Midbrain (tissue), 1 donor: ENCODE results near the gene PRDM16.

Source experiments
- DNase-seq: peaks from one replicate; lab custom pipeline; 2025; lab: John Stamatoyannopoulos, UW

PRDM16 gene

GRCh38 chr1:3463013-3463385 is 394.0 kb downstream of the PRDM16 start:
- no peak for DNase-seq

GRCh38 chr1:3463408-3463863 is 394.4 kb downstream of the PRDM16 start:
- DNase-seq: no peak

- DNase-seq: no peak
These were observed 395.1 kb downstream of the PRDM16 start for GRCh38 chr1:3463891-3464648.

DNA sequence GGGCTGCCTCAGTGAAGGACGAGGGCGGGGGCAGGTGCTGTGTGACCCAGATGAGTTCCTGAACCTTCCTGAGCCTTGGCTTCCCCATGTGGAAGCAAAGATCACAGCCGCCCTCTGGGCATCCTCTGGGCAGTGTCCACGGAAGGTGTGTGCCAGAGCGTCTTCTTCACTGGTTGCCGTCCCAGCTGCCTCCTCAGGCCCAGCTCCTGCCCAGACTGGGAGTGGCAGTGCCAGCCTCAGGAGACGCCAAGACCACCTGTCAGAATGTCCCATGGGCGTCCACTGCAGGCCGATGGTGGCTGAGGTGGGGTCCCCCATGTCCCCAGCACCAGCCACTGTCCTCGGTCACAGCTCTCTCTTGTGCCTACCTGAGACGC is 395.6 kb downstream of the PRDM16 start:
- DNase-seq: no peak

- no peak for DNase-seq
These were observed 396.3 kb downstream of the PRDM16 start for GRCh38 chr1:3465091-3465934.

- DNase-seq: no peak
These were observed 396.9 kb downstream of the PRDM16 start for GRCh38 chr1:3465935-3466321.

GRCh38 chr1:3466366-3467075 is 397.5 kb downstream of the PRDM16 start:
- DNase-seq: no peak

DNA sequence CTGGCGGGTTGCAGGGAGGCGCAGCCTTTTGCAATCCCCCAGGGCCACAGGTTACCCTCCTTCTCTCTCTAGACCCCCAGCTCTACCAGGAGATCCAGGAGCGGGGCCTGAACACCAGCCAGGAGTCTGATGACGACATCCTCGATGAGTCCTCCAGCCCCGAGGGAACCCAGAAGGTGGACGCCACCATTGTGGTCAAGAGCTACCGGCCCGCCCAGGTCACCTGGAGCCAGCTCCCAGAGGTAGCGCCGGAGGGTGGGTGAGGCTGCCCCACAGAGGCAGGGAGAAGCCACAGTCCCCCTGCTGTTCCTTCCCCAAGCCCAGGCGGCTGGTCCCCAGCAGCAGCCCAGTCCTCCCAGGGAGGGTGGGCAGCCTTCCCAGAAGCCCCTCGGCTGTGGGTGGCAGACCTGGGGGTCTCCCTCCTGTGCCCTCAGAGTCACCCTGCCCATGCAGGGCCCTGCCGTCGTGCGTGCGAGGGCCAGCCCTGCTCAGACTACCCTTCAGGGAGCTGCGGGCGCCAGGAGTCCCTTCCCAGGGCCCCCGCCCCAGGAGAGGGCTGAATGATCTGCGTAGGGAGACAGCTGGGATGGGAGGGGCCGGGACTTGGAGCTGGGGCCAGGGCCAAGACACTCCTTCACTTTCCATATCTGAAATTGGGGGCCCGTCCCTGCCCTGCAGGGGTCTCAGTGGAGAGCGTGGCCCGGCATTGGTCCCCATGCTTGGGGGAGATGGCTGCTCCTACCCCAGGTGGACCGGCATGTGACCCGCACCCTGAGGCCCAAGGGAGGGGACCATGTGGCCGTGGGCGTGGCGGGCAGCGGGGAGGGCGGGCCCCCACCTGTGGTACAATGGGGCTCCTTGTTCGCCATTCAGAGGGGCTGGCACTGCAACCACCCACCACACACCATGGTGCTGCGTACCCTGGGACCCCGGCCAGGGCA is 398.4 kb downstream of the PRDM16 start:
- DNase-seq: no peak

DNA sequence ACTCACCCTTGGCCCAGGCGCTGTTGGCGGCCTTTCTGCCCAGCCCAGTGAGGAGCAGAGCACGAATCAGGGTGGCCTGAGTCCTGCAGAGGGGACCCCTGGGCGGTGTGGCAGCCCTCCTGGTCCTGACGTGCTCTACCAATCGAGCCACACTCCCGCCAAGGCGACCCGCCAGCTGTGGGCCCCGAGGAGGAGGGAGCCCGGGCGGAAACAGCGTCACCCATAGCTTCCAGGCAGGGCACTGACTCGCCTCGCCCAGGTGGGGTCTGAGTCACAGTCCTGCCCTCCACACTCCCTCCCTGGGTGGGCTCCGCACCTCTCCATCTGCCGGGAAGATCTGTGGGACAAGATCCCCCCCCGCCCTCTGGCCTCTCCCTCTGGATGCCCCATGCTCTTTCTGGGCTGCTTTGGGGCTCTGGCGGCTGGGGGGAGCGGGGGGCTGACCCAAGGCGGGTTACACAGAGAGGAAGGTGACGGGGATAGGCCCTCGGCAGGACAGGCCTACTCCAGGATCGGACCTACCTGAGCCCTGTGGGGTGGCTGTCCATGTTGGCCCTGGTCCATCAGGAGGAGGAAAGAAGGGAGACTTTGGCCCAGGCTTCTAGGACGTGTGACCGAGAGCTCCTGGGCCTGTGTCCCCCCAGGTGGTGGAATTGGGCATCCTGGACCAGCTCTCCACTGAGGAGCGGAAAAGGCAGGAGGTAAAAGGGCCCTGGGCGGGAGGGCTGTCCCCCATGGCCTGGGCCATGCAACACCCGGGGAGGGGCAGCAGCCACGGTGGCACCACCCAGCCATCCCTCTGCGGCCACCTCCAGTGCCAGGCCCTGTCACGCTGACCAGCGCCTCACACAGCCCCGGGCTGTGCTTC is 399.5 kb downstream of the PRDM16 start:
- DNase-seq: no peak

- DNase-seq: no peak
These were observed 400.3 kb downstream of the PRDM16 start for GRCh38 chr1:3469104-3469848.

GRCh38 chr1:3469849-3470649 is 401.0 kb downstream of the PRDM16 start:
- DNase-seq: no peak

- no peak for DNase-seq
These were observed 401.8 kb downstream of the PRDM16 start for GRCh38 chr1:3470650-3471355.

GRCh38 chr1:3471356-3472087 is 402.5 kb downstream of the PRDM16 start:
- DNase-seq: peak; percentile 36

DNA sequence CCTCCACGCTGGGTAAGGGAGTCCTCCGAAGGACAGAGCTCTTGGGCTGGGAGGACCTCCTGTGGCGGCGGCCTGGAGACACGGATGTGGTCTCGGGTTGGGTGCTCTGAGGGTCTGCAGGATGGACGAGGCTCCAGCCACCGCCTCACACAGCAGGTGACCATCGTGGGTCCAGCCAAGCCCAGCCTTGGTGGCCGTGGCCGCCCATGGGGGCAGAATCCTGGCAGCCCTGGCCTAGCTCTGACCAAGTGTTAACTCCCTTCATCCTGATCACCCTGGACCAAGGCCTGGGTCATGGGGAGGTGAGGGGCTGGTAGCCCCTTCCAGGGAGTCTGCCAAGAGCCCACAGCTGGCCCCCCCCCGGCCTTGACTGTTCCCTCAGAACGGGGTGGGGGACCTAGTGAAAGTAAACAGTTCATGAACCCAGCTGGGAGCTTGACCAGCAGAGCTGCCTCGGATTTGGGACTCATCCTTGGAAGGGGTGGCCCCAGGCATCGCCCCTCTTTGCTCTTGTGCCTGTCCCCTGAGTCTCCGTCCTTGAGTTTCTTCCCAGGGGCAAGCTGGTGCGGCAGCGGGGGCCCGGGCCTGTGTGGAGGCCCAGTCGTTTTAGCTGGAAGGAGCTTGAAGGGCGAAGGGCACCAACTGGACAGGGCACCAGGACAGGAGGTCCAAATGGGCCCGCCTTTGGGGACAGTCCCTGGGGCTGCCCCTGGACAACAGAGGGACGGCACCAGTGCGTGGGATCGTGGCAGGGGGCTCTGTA is 403.3 kb downstream of the PRDM16 start:
- DNase-seq: no peak

DNA sequence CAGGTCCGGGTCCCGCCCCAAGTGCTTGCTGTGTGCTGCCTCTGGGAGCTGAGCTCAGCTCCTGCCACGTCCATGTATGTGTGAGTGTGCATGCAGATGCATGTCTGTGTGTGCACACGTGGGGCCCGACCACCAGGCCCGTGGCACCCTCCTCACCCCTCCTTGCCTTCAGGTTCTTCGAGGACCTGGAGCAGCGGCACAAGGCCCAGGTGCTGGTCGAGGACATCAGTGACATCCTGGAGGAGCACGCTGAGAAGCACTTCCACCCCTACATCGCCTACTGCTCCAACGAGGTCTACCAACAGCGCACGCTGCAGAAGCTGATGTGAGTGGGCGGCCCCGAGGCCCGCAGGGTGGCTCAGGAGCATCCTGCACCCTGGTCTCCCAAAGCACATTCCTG is 403.9 kb downstream of the PRDM16 start:
- DNase-seq: no peak

DNA sequence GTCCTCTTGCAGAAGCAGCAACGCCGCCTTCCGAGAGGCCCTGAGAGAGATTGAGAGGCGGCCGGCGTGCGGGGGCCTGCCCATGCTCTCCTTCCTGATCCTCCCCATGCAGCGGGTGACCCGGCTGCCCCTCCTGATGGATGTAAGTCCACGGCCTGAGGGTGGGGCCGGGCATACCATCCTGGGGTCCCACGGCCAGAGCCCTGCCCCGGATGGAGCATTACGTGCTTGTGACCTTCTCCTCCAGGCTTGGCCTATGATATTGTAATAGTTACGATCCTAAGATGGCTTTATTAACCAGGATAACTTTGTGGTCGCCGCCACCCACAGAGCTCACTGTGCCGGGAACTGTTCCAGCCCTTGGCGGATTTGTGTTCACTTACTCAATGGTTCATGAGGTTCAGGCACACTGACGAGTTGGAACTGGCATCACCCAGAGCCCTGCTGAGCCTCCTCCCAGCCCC is 404.4 kb downstream of the PRDM16 start:
- peak; percentile 8 for DNase-seq

DNA sequence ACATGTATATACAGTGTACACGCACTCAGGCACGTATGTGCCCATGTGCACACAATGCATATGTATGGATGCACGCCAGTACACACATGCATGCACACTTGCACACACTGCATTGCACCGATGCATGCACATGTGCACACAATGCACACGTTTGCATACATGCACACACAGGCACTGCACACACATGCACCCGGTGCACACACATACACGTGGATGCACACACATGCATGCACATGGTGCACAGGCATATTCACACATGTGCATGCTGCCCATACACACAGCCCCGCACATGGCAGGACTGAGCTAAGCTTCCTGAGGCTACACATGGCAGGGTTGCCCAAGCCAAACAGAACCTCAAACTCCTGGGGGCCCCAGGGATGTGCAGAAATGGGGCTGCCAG is 405.0 kb downstream of the PRDM16 start:
- no peak for DNase-seq
